H1 (cell line): ENCODE measurements around the gene RBM47.

Experiments
- CEBPB ChIP-seq: IDR thresholded peaks from 2 replicates; pipeline ENCODE4 v1.6.1; 2012; ENCODE audit warnings: low read depth, low read length
- CHD2 ChIP-seq: IDR thresholded peaks from 2 replicates; pipeline ENCODE4 v1.6.1; 2012; ENCODE audit warnings: low read length, improper control_type of control experiment
- EP300 ChIP-seq, 2 experiments: IDR thresholded peaks; 1 replicate in 1 of 2; 2 replicates in 1 of 2; pipeline ENCODE4 v1.6.1; 2011 to 2012; ENCODE audit warnings: low read depth in 2 of 2, low read length in 2 of 2, mild to moderate bottlenecking in 2 of 2, borderline replicate concordance in 1 of 2, inconsistent platforms in 1 of 2, moderate library complexity in 1 of 2
- EZH2 ChIP-seq: fragments of 200-600 bp; sonication (generic); IDR thresholded peaks from 2 replicates; pipeline ENCODE4 v1.7.1; 2012; ENCODE audit warnings: low read depth, mild to moderate bottlenecking, moderate library complexity, low read length, inconsistent platforms; ENCODE audit not compliant: severe bottlenecking
- JUN ChIP-seq: IDR thresholded peaks from 2 replicates; pipeline ENCODE4 v1.6.1; 2011; ENCODE audit warnings: low read depth, mild to moderate bottlenecking, improper control_type of control experiment, low read length
- POLR2A ChIP-seq, 2 experiments: IDR thresholded peaks; 1 replicate in 1 of 2; 2 replicates in 1 of 2; pipeline ENCODE4 v1.6.1; 2011; ENCODE audit warnings: low read depth in 2 of 2, low read length in 2 of 2, mild to moderate bottlenecking in 2 of 2; ENCODE audit errors: control extremely low read depth in 1 of 2
- RAD21 ChIP-seq, 2 experiments: IDR thresholded peaks in 1 of 2; conservative IDR thresholded peaks in 1 of 2; 2 replicates each; pipeline ENCODE4 v1.6.1; 2011; ENCODE audit warnings: low read depth in 2 of 2, low read length in 2 of 2, improper control_type of control experiment in 1 of 2, inconsistent platforms in 1 of 2, mild to moderate bottlenecking in 1 of 2, moderate library complexity in 1 of 2
- RNF2 ChIP-seq: fragments of 200-900, 300-1000 bp; sonication (generic); IDR thresholded peaks from 2 replicates; pipeline ENCODE4 v1.7.1; 2016; ENCODE audit warnings: borderline replicate concordance, low read depth, mild to moderate bottlenecking, antibody characterized with exemption, low read length; ENCODE audit not compliant: poor library complexity, severe bottlenecking; ENCODE audit errors: missing control alignments
- RXRA ChIP-seq: IDR thresholded peaks from 2 replicates; pipeline ENCODE4 v1.6.1; 2011; ENCODE audit warnings: low read depth, mild to moderate bottlenecking, low read length, moderate library complexity; ENCODE audit not compliant: insufficient read depth
- SIN3A ChIP-seq, 2 experiments: IDR thresholded peaks in 1 of 2; conservative IDR thresholded peaks in 1 of 2; 2 replicates each; pipeline ENCODE4 v1.6.1; 2011 to 2012; ENCODE audit warnings: low read length in 2 of 2, improper control_type of control experiment in 1 of 2, low read depth in 1 of 2, mild to moderate bottlenecking in 1 of 2
- TAF1 ChIP-seq: IDR thresholded peaks from 2 replicates; pipeline ENCODE4 v1.6.1; 2011; ENCODE audit warnings: mild to moderate bottlenecking, low read depth, low read length
- TCF12 ChIP-seq: IDR thresholded peaks from 2 replicates; pipeline ENCODE4 v1.6.1; 2011; ENCODE audit warnings: low read depth, mild to moderate bottlenecking, low read length
- TF ChIP-seq, protein P1 (sequence below), 3 experiments: IDR thresholded peaks; 1 replicate in 2 of 3; 2 replicates in 1 of 3; pipeline versions ENCODE4 v1.5.1 to v1.6.1; 2011; ENCODE audit warnings: low read length in 3 of 3, mild to moderate bottlenecking in 3 of 3, inconsistent platforms in 2 of 3, low read depth in 1 of 3, moderate library complexity in 1 of 3; ENCODE audit not compliant: insufficient read depth in 1 of 3; ENCODE audit errors: control extremely low read depth in 1 of 3

DNA sequence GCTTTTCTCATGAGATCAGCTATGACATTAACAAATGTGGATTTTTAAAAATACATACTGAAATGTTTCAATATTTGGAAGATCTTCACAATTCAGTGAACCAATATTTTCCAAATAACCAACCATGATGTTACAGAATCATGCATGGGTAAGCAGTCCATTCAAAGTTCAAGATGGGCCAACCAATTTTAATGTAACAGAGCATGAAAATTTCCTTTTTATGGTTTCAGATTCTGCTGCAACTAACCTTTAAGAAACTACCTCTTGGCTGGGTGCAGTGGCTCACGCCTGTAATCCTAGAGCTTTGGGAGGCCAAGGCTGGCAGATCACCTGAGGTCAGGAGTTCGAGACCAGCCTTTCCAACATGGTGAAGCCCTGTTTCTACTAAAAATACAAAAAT lies 107.7 kb downstream of the RBM47 start:
- TF ChIP-seq TAF1 = no peak
- TF ChIP-seq, protein P1, sequence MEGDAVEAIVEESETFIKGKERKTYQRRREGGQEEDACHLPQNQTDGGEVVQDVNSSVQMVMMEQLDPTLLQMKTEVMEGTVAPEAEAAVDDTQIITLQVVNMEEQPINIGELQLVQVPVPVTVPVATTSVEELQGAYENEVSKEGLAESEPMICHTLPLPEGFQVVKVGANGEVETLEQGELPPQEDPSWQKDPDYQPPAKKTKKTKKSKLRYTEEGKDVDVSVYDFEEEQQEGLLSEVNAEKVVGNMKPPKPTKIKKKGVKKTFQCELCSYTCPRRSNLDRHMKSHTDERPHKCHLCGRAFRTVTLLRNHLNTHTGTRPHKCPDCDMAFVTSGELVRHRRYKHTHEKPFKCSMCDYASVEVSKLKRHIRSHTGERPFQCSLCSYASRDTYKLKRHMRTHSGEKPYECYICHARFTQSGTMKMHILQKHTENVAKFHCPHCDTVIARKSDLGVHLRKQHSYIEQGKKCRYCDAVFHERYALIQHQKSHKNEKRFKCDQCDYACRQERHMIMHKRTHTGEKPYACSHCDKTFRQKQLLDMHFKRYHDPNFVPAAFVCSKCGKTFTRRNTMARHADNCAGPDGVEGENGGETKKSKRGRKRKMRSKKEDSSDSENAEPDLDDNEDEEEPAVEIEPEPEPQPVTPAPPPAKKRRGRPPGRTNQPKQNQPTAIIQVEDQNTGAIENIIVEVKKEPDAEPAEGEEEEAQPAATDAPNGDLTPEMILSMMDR (IDR thresholded peaks at IDR 0.05; ENCODE audit: control extremely low read depth in 1 of 3, insufficient read depth in 1 of 3, low read depth in 1 of 3, low read length in 3 of 3) = no peak
- no peak for TF ChIP-seq EP300 (IDR thresholded peaks at IDR 0.05; ENCODE audit: borderline replicate concordance in 1 of 2, low read depth in 2 of 2, low read length in 2 of 2)
- TF ChIP-seq RNF2 = no peak
- no peak for TF ChIP-seq JUN
- no peak for TF ChIP-seq CHD2
- TF ChIP-seq TCF12 = no peak
- no peak for TF ChIP-seq RXRA
- TF ChIP-seq SIN3A (conservative IDR thresholded peaks at IDR 0.05 in 1 of 2, IDR thresholded peaks at IDR 0.05 in 1 of 2; ENCODE audit: low read depth in 1 of 2, low read length in 2 of 2) = no peak
- TF ChIP-seq POLR2A (IDR thresholded peaks at IDR 0.05; ENCODE audit: control extremely low read depth in 1 of 2, low read depth in 2 of 2, low read length in 2 of 2) = no peak
- TF ChIP-seq CEBPB = no peak
- TF ChIP-seq EZH2 = no peak
- no peak for TF ChIP-seq RAD21 (IDR thresholded peaks at IDR 0.05 in 1 of 2, conservative IDR thresholded peaks at IDR 0.05 in 1 of 2; ENCODE audit: low read depth in 2 of 2, low read length in 2 of 2)
